HepG2 (cell line): ENCODE measurements around the gene ZNF747. TPM values are rescaled to one million over a fixed set of nuclear protein-coding genes. Genes with fewer than 3 reads are reported as not detected.

Source experiments
- AGO1 ChIP-seq: fragments of 200-400 bp; formaldehyde crosslinking; IDR thresholded peaks from 2 replicates; pipeline ENCODE4 v1.6.1; 2017; ENCODE audit warnings: mild to moderate bottlenecking, low read depth, low read length, moderate library complexity; ENCODE audit not compliant: poor library complexity, severe bottlenecking
- ATF7 ChIP-seq, 2 experiments: fragments of 450-650 bp in 1 of 2; sonication (generic) in 1 of 2; formaldehyde crosslinking in 1 of 2; IDR thresholded peaks; 2 replicates each; pipeline versions ENCODE4 v1.4.0 to v1.6.1; 2016 to 2020; ENCODE audit warnings: antibody characterized with exemption in 1 of 2, mild to moderate bottlenecking in 1 of 2, missing genetic modification reagents in 1 of 2
- HNF4G ChIP-seq, 2 experiments: sonication (generic) in 1 of 2; formaldehyde crosslinking in 1 of 2; IDR thresholded peaks; 2 replicates each; pipeline versions ENCODE4 v1.4.0 to v1.6.1; 2011 to 2020; ENCODE audit warnings: borderline replicate concordance in 2 of 2, low read depth in 2 of 2, mild to moderate bottlenecking in 2 of 2, low read length in 1 of 2, missing genetic modification reagents in 1 of 2, moderate library complexity in 1 of 2
- IKZF4 ChIP-seq: sonication (generic); formaldehyde crosslinking; IDR thresholded peaks from 2 replicates; pipeline ENCODE4 v1.5.1; 2020; ENCODE audit warnings: borderline replicate concordance, mild to moderate bottlenecking, low read depth, missing genetic modification reagents; ENCODE audit errors: not compliant biosample characterization
- KLF9 ChIP-seq: IDR thresholded peaks from 2 replicates; pipeline ENCODE4 v1.6.1; 2016; ENCODE audit warnings: low read depth
- NR2F6 ChIP-seq, 2 experiments: IDR thresholded peaks; 2 replicates each; pipeline ENCODE4 v1.6.1; 2016; ENCODE audit warnings: antibody characterized with exemption in 1 of 2, mild to moderate bottlenecking in 1 of 2
- PBX3 ChIP-seq: sonication (generic); formaldehyde crosslinking; IDR thresholded peaks from 2 replicates; pipeline ENCODE4 v1.8.1; 2023; ENCODE audit warnings: missing genetic modification reagents, inconsistent platforms, borderline replicate concordance
- PHF20 ChIP-seq: sonication (generic); formaldehyde crosslinking; IDR thresholded peaks from 2 replicates; pipeline ENCODE4 v1.5.0; 2020; ENCODE audit warnings: mild to moderate bottlenecking, missing genetic modification reagents
- RAD51 ChIP-seq: fragments of 450-650 bp; IDR thresholded peaks from 2 replicates; pipeline ENCODE4 v1.6.1; 2016; ENCODE audit warnings: borderline replicate concordance
- RNF219 ChIP-seq: sonication (generic); formaldehyde crosslinking; IDR thresholded peaks from 2 replicates; pipeline ENCODE4 v1.5.0; 2020; ENCODE audit warnings: mild to moderate bottlenecking, missing genetic modification reagents
- TERF1 ChIP-seq: sonication (generic); formaldehyde crosslinking; IDR thresholded peaks from 2 replicates; pipeline ENCODE4 v1.8.0; 2022; ENCODE audit warnings: mild to moderate bottlenecking, missing genetic modification reagents, moderate library complexity
- ZFAT ChIP-seq: sonication (generic); formaldehyde crosslinking; conservative IDR thresholded peaks from 2 replicates; pipeline ENCODE4 v1.8.1; 2023; ENCODE audit warnings: missing genetic modification reagents, inconsistent platforms
- ZNF235 ChIP-seq: sonication (generic); formaldehyde crosslinking; IDR thresholded peaks from 2 replicates; pipeline ENCODE4 v1.8.1; 2023; ENCODE audit warnings: mild to moderate bottlenecking, missing genetic modification reagents, borderline replicate concordance
- ZNF274 ChIP-seq: sonication (generic); formaldehyde crosslinking; IDR thresholded peaks from 2 replicates; pipeline ENCODE4 v1.5.1; 2020; ENCODE audit warnings: mild to moderate bottlenecking, missing genetic modification reagents
- ZNF280D ChIP-seq: sonication (generic); formaldehyde crosslinking; IDR thresholded peaks from 2 replicates; pipeline ENCODE4 v1.5.1; 2020; ENCODE audit warnings: mild to moderate bottlenecking, missing genetic modification reagents
- ZNF33A ChIP-seq: sonication (generic); formaldehyde crosslinking; IDR thresholded peaks from 2 replicates; pipeline ENCODE4 v1.5.1; 2020; ENCODE audit warnings: missing genetic modification reagents, mild to moderate bottlenecking, moderate library complexity, borderline replicate concordance
- ZNF530 ChIP-seq: sonication (generic); formaldehyde crosslinking; IDR thresholded peaks from 2 replicates; pipeline ENCODE4 v1.5.0; 2020; ENCODE audit warnings: low read depth, mild to moderate bottlenecking, missing genetic modification reagents
- ZNF639 ChIP-seq: conservative IDR thresholded peaks from 2 replicates; pipeline ENCODE4 v1.6.1; 2018; ENCODE audit warnings: missing genetic modification reagents
- polyA plus RNA-seq, 8 experiments: library from polyadenylated mRNA; depleted of rRNA in 3 of 8; stranded (reverse) in 7 of 8; unstranded in 1 of 8; fragments of >200 nt; fragmentation: Illumina TruSeq in 4 of 8; extraction: Trizol in 4 of 8; gene quantifications; 2 replicates each; pipeline versions ENCODE4 v1.2.1 to v1.2.3, GENCODE V29; 2011 to 2016; ENCODE audit warnings: low read depth in 4 of 8, missing spikeins in 1 of 8, mixed read lengths in 1 of 8; ENCODE audit not compliant: insufficient read depth in 1 of 8
- total RNA-seq, 5 experiments: library from RNA; depleted of rRNA; stranded (reverse); fragments of >200 nt; fragmentation: Illumina TruSeq; extraction: Trizol; gene quantifications; 2 replicates each; pipeline ENCODE4 v1.2.3, GENCODE V29; 2016; ENCODE audit warnings: low read depth in 1 of 5

The ZNF747 gene
- total and polyA plus RNA-seq, 2 of the 13 experiments (the other 11 are each of a cell fraction or from before 2014, with no cell fraction given) = 7.2 to 10.2 TPM

- TF ChIP-seq NR2F6 (IDR thresholded peaks at IDR 0.05) (no peak), NR2F6 (CRISPR knock-in tag; IDR thresholded peaks at IDR 0.05) (peak; percentile 6; the same call in 1 of the 2 replicates), ZNF235 (no peak), HNF4G (IDR thresholded peaks at IDR 0.05; ENCODE audit: borderline replicate concordance, low read depth, low read length) (no peak), HNF4G (CRISPR knock-in tag; IDR thresholded peaks at IDR 0.05; ENCODE audit: borderline replicate concordance, low read depth) (peak; percentile 5; the same call in 1 of the 2 replicates), ZFAT (CRISPR knock-in tag) (no peak), ZNF280D (no peak), PHF20 (CRISPR knock-in tag) (peak; percentile 39), ZNF33A (CRISPR knock-in tag) (no peak), RAD51 (no peak), ATF7 (IDR thresholded peaks at IDR 0.05) (no peak), ATF7 (CRISPR knock-in tag; IDR thresholded peaks at IDR 0.05) (no peak), KLF9 (peak; percentile 3; the same call in 1 of the 2 replicates), AGO1 (peak; percentile 94), ZNF639 (CRISPR knock-in tag) (peak; percentile 75), ZNF274 (peak; percentile 79; the same call in 1 of the 2 replicates), TERF1 (no peak), IKZF4 (peak; percentile 60), RNF219 (CRISPR knock-in tag) (no peak), ZNF530 (CRISPR knock-in tag) (no peak), PBX3 (CRISPR knock-in tag) (no peak)
Observed at GRCh38 chr16:30526823-30527634, 7.6 kb downstream of the ZNF747 start (continued).
